Astrocyte (in vitro differentiated cells and primary cell): ENCODE results near the gene ST6GALNAC3.
"Not testable (repeated sequence)": the region's sequence is repeated elsewhere in the genome, so short reads cannot be mapped to it uniquely, and the experiment has no call there.

Experiments
- EZH2 ChIP-seq: IDR thresholded peaks from 2 replicates; pipeline ENCODE4 v1.6.1; 2012; ENCODE audit warnings: mild to moderate bottlenecking, low read length, inconsistent platforms; ENCODE audit not compliant: insufficient read depth
- TF ChIP-seq, protein P1 (sequence below): IDR thresholded peaks from 2 replicates; pipeline ENCODE4 v1.5.1; 2011; ENCODE audit warnings: low read depth, mild to moderate bottlenecking, inconsistent platforms, low read length, moderate library complexity; ENCODE audit not compliant: insufficient read depth

DNA sequence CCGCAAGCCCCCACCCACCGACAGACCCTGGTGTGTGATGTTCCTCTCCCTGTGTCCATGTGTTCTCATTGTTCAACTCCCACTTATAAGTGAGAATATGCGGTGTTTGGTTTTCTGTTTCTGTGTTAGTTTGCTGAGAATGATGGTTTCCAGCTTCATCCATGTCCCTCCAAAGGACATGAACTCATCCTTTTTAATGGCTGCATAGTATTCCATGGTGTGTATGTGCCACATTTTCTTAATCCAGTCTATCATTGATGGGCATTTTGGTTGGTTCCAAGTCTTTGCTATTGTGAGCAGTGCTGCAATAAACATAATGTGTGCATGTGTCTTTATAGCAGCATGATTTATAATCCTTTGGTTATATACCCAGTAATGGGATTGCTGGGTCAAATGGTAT, 24.5 kb upstream of the ST6GALNAC3 start:
- TF ChIP-seq, protein P1, sequence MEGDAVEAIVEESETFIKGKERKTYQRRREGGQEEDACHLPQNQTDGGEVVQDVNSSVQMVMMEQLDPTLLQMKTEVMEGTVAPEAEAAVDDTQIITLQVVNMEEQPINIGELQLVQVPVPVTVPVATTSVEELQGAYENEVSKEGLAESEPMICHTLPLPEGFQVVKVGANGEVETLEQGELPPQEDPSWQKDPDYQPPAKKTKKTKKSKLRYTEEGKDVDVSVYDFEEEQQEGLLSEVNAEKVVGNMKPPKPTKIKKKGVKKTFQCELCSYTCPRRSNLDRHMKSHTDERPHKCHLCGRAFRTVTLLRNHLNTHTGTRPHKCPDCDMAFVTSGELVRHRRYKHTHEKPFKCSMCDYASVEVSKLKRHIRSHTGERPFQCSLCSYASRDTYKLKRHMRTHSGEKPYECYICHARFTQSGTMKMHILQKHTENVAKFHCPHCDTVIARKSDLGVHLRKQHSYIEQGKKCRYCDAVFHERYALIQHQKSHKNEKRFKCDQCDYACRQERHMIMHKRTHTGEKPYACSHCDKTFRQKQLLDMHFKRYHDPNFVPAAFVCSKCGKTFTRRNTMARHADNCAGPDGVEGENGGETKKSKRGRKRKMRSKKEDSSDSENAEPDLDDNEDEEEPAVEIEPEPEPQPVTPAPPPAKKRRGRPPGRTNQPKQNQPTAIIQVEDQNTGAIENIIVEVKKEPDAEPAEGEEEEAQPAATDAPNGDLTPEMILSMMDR: not testable (repeated sequence)
- TF ChIP-seq EZH2: not testable (repeated sequence)
